ENCODE results near the gene MAP3K3.

The MAP3K3 gene

DNA sequence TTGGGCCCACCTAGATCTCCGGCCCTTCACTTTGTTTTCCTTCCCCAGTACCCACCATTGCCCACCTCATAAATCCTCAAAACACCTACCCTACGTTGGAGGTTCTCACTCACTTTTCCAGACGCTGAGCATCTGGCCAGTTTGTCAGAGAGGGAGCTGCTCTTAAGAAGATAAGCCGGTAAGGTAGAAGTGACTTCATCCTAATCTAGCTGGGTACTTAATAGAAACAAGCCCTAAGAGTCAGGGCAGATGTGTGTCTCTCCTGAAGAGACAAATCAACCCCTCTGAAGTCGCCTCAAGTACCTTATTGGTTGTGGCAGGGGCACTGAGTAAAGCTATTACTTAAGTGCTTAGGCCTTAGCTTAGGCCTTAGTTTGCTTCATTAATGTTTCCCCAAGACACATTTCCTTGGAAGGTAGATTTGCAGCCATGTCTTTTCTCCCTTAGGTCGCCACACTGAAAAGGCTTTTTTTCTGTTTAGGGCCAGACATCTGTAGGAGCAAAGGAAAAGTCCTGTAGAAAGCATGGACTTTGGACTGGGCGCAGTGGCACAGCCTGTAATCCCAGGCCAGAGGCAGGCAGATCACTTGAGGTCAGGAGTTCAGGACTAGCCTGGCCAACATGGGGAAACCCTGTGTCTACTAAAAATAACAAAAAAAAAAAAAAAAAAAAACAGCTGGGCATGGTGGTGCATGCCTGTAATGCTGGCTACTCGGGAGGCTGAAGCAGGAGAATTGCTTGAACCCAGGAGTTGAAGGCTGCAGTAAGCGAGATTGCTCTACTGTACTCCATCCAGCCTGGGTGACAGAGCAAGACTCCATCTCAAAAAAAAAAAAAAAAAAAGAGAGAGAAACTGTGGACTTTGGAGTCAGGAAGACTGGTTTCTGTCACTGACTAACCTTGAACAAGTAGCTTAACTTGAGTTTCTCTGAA lies 20.5 kb upstream of the MAP3K3 start:
- peak overlapping the region; percentile 94 for H3K27ac Mint-ChIP-seq
- peaks cover 36% of the 10 kb centered on the region for H3K36me3 Mint-ChIP-seq
- no peaks in the 10 kb centered on the region for H3K9me3 Mint-ChIP-seq
- H3K4me3 Mint-ChIP-seq: peak overlapping the region; percentile 84
- ATAC-seq (no peak), DNase-seq (ENCODE audit: low spot score in 2 of 2) (no peak)
- peaks cover 39% of the 10 kb centered on the region for H3K4me1 Mint-ChIP-seq

GRCh38 chr17:63609816-63610573 lies 12.2 kb upstream of the MAP3K3 start:
- Mint-ChIP-seq H3K27ac (peak overlapping the region; percentile 97), H3K4me1 (peaks cover 41% of the 10 kb centered on the region), H3K36me3 (peaks cover 65% of the 10 kb centered on the region), H3K9me3 (no peaks in the 10 kb centered on the region), H3K4me3 (peak overlapping the region; percentile 63)
- peak; percentile 74 for ATAC-seq
- DNase-seq (ENCODE audit: low spot score in 2 of 2): no peak

- Mint-ChIP-seq H3K27ac (peak overlapping the region; percentile 97), H3K4me3 (peak overlapping the region; percentile 63), H3K36me3 (peaks cover 57% of the 10 kb centered on the region), H3K9me3 (no peaks in the 10 kb centered on the region), H3K4me1 (peaks cover 37% of the 10 kb centered on the region)
- DNase-seq (ENCODE audit: low spot score in 2 of 2): no peak
- no peak for ATAC-seq
These were observed 11.4 kb upstream of the MAP3K3 start for GRCh38 chr17:63610854-63611253.

DNA sequence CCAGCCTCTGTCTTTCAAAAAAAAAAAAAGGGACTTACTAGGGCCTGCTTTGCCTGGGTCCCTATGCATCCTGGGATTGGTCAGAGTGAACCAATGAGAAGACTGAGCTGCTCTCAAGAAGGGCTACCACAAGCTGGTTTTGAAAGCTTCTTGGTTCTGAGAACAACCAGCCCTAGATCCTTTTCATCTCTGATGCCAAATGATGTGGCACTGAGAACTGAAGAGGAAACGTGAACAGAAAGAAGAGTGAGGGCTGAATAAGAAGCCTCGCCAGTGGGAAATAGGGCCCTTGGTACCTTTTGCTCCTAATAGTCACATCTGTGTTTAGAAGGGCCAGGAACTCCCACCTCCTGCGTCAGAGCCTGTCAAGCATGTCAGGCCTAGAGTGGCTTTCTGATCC lies 10.9 kb upstream of the MAP3K3 start:
- peak overlapping the region; percentile 97 for H3K27ac Mint-ChIP-seq

DNA sequence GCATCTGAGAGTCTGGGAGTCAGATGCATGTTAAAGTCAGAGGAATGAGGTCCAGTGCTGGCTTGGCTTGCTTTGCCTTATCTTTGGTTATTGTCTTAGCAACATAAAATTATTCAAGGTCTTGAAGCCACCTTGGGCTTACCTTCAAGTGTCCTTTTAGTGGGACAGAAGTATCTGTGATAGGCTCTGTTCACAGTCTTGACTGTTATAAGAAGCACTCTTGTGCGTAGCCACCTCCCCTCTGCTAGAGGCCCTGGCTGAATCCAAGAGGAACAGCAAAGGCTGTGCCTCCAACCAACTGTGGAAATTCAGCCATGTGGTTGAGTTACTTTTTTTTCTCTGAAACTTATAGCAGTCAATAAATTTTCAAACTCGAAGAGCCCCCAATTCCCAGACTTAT lies 8.6 kb upstream of the MAP3K3 start:
- Mint-ChIP-seq H3K27ac (no peak overlapping the region), H3K36me3 (peaks cover 29% of the 10 kb centered on the region), H3K9me3 (no peaks in the 10 kb centered on the region), H3K4me3 (no peak overlapping the region), H3K4me1 (peaks cover 30% of the 10 kb centered on the region)
- DNase-seq (ENCODE audit: low spot score in 2 of 2) (no peak), ATAC-seq (no peak)

More for the DNA sequence above, 10.9 kb upstream of the MAP3K3 start:
- peaks cover 52% of the 10 kb centered on the region for H3K36me3 Mint-ChIP-seq
- peak overlapping the region; percentile 63 for H3K4me3 Mint-ChIP-seq
- ATAC-seq (peak; percentile 84), DNase-seq (ENCODE audit: low spot score in 2 of 2) (peak in 1 of 2 donors; percentile 56)
- peaks cover 35% of the 10 kb centered on the region for H3K4me1 Mint-ChIP-seq
- no peaks in the 10 kb centered on the region for H3K9me3 Mint-ChIP-seq

GRCh38 chr17:63621229-63621683 lies 961 bp upstream of the MAP3K3 start:
- no peak for ATAC-seq

GRCh38 chr17:63622574-63623390 lies 565 bp downstream of the MAP3K3 start:
- H3K4me3 Mint-ChIP-seq: peak overlapping the region; percentile 95
- DNase-seq (ENCODE audit: low spot score in 2 of 2): peak; percentile 45 to 80
- peaks cover 13% of the 10 kb centered on the region for H3K36me3 Mint-ChIP-seq
- peak; percentile 61 for ATAC-seq
- peaks cover 38% of the 10 kb centered on the region for H3K4me1 Mint-ChIP-seq
- peak overlapping the region; percentile 89 for H3K27ac Mint-ChIP-seq
- no peaks in the 10 kb centered on the region for H3K9me3 Mint-ChIP-seq

More at GRCh38 chr17:63621229-63621683, 961 bp upstream of the MAP3K3 start:
- H3K27ac Mint-ChIP-seq: peak overlapping the region; percentile 89
- H3K4me3 Mint-ChIP-seq: peak overlapping the region; percentile 95
- H3K4me1 Mint-ChIP-seq: peaks cover 26% of the 10 kb centered on the region
- no peak for DNase-seq (ENCODE audit: low spot score in 2 of 2)
- peaks cover 13% of the 10 kb centered on the region for H3K36me3 Mint-ChIP-seq
- no peaks in the 10 kb centered on the region for H3K9me3 Mint-ChIP-seq

DNA sequence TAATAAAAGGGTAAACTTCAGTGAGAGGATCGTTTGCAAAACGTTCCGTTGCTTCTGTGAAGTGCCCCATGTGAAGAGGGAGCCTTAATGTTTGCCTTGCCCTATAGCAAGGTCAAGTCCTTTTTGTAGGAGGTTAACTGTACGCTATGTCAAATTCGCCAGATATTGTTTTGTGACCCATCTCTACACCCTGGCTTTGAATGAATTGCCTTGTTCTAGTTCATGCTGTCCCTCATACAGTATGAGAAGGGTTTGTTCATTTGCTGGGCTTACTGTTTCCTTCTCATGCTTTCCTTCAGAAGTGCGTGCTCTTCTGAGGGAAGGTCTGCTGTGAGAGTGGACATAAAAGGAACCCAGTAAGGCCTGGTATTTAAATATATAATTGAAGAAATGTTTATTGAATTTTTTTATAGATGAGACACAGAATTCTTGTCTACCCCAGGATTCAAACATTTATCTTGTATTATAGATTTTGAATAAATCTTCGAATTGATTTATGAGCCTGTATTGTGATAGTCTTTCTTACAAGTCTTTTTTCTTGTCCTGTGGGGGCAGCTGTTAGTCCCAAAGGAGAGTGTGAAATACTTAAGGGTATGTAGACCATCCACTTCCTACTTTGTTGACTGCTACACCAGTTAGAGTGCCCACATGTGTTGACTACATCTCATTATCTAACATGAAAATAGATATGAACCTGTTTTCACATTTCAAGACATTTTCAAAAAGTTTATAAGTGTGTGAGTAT lies 1.7 kb downstream of the MAP3K3 start:
- H3K4me1 Mint-ChIP-seq: peaks cover 38% of the 10 kb centered on the region

GRCh38 chr17:63624531-63624880 lies 2.3 kb downstream of the MAP3K3 start:
- H3K27ac Mint-ChIP-seq: no peak overlapping the region
- no peak for ATAC-seq
- H3K4me1 Mint-ChIP-seq: peaks cover 38% of the 10 kb centered on the region

More for the DNA sequence above, 1.7 kb downstream of the MAP3K3 start:
- DNase-seq (ENCODE audit: low spot score in 2 of 2): no peak
- Mint-ChIP-seq H3K9me3 (no peaks in the 10 kb centered on the region), H3K27ac (peak overlapping the region; percentile 85), H3K4me3 (peak overlapping the region; percentile 95), H3K36me3 (peaks cover 20% of the 10 kb centered on the region)
- no peak for ATAC-seq

DNA sequence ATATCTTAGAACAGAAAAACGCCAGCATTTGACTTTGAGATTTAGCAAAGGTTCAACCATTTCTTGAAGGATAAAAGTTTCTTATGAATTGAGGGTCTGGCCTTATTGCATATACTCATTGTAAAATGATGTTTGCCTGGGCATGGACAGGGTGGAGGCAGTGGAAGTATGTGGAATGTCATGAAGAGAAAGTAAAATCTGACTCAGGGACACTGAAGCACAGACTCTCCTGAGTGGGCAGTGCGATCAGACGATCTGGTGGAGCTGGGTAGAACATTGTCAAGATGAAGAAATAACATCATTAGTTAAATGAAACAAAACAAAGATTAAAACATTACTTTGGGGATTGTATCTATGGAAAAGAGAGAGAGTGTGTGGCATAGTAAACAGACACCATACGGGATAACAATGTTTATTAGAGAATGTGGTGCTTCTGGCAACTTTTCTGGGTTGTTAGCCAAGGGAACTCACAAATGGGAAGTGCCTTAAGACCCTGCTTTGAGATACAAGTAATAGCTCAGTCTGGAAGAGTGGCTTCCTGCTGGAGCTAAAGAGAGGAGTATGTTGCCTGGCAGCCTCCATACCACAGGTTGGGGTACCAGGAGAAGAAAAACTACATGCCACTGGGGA lies 4.4 kb downstream of the MAP3K3 start:
- ATAC-seq (no peak), DNase-seq (ENCODE audit: low spot score in 2 of 2) (no peak)
- Mint-ChIP-seq H3K36me3 (peaks cover 28% of the 10 kb centered on the region), H3K27ac (peak overlapping the region; percentile 35), H3K4me1 (peaks cover 33% of the 10 kb centered on the region), H3K4me3 (no peak overlapping the region), H3K9me3 (no peaks in the 10 kb centered on the region)

More at GRCh38 chr17:63624531-63624880, 2.3 kb downstream of the MAP3K3 start:
- H3K9me3 Mint-ChIP-seq: no peaks in the 10 kb centered on the region
- peak overlapping the region; percentile 95 for H3K4me3 Mint-ChIP-seq
- peaks cover 25% of the 10 kb centered on the region for H3K36me3 Mint-ChIP-seq
- DNase-seq (ENCODE audit: low spot score in 2 of 2): no peak

GRCh38 chr17:63629627-63630026 lies 7.4 kb downstream of the MAP3K3 start:
- no peak for DNase-seq (ENCODE audit: low spot score in 2 of 2)

DNA sequence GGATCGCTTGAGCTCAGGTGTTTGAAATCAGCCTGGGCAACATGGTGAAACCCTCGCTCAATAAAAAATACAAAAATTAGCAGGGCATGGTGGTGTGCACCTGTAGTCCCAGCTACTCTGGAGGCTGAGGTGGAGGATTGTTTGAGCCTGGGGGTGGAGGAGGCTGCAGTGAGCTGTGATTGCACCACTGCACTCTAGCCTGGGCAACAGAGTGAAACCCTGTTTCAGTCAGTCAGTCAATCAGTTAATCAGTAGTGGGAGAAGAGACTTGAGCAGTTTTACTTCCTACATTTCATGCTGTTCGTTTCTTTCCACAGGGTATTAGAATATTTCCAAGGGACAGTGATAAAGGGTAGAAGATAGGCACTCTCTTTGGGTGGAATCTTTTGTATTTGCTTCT lies 8.8 kb downstream of the MAP3K3 start:
- ATAC-seq (no peak), DNase-seq (ENCODE audit: low spot score in 2 of 2) (no peak)
- Mint-ChIP-seq H3K4me1 (peaks cover 24% of the 10 kb centered on the region), H3K36me3 (peaks cover 48% of the 10 kb centered on the region), H3K9me3 (no peaks in the 10 kb centered on the region), H3K4me3 (no peak overlapping the region), H3K27ac (peak overlapping the region; percentile 68)

More at GRCh38 chr17:63629627-63630026, 7.4 kb downstream of the MAP3K3 start:
- no peak for ATAC-seq
- Mint-ChIP-seq H3K36me3 (peaks cover 37% of the 10 kb centered on the region), H3K27ac (no peak overlapping the region), H3K4me1 (peaks cover 29% of the 10 kb centered on the region), H3K9me3 (no peaks in the 10 kb centered on the region), H3K4me3 (no peak overlapping the region)

DNA sequence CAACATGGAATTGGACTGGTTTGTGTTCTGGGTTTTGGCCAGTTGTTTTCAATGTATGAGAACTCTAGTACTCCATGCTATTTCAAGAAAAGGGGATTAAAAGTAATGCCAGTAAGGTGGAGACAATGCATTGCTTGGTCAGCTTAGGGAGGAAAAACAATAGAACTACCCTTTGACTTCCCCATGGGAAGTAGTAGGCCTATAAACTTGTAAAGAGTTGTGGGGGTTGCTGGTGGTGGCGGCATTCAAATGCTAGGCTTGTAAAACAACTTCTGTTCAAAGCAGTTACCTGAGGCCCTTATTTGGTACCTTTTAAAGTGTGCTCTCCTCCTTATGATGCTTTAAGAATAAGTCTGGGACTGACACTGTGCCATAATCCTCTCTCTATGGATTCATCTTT lies 9.4 kb downstream of the MAP3K3 start:
- H3K4me1 Mint-ChIP-seq: peaks cover 22% of the 10 kb centered on the region
- no peak overlapping the region for H3K4me3 Mint-ChIP-seq
- H3K9me3 Mint-ChIP-seq: no peaks in the 10 kb centered on the region
- no peak overlapping the region for H3K27ac Mint-ChIP-seq
- H3K36me3 Mint-ChIP-seq: peaks cover 53% of the 10 kb centered on the region
- ATAC-seq (no peak), DNase-seq (ENCODE audit: low spot score in 2 of 2) (no peak)

- DNase-seq (ENCODE audit: low spot score in 2 of 2) (no peak), ATAC-seq (no peak)
- H3K4me1 Mint-ChIP-seq: peaks cover 20% of the 10 kb centered on the region
- H3K36me3 Mint-ChIP-seq: peaks cover 69% of the 10 kb centered on the region
- H3K27ac Mint-ChIP-seq: peak overlapping the region; percentile 33
- H3K4me3 Mint-ChIP-seq: no peak overlapping the region
- no peaks in the 10 kb centered on the region for H3K9me3 Mint-ChIP-seq
These were observed 11.5 kb downstream of the MAP3K3 start for GRCh38 chr17:63633742-63634141.
